ENCODE results near the gene TMEM203.

DNA sequence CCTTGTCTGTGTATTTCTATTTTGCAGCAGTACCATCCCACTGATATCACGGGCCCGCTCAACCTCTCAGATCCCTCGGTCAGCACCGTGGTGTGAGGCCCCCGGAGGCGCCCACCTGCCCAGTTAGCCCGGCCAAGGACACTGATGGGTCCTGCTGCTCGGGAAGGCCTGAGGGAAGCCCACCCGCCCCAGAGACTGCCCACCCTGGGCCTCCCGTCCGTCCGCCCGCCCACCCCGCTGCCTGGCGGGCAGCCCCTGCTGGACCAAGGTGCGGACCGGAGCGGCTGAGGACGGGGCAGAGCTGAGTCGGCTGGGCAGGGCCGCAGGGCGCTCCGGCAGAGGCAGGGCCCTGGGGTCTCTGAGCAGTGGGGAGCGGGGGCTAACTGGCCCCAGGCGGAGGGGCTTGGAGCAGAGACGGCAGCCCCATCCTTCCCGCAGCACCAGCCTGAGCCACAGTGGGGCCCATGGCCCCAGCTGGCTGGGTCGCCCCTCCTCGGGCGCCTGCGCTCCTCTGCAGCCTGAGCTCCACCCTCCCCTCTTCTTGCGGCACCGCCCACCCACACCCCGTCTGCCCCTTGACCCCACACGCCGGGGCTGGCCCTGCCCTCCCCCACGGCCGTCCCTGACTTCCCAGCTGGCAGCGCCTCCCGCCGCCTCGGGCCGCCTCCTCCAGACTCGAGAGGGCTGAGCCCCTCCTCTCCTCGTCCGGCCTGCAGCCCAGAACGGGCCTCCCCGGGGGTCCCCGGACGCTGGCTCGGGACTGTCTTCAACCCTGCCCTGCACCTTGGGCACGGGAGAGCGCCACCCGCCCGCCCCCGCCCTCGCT lies 37.5 kb downstream of the TMEM203 start:
- TF ChIP-seq CTCF (IDR thresholded peaks at IDR 0.05) = no peak
- no peak for TF ChIP-seq RFX5 (IDR thresholded peaks at IDR 0.05; ENCODE audit: low read length)
- TF ChIP-seq EP300 (IDR thresholded peaks at IDR 0.05; ENCODE audit: borderline replicate concordance in 1 of 2, low read depth in 1 of 2, low read length in 1 of 2) = no peak
- no peak for TF ChIP-seq MXI1 (IDR thresholded peaks at IDR 0.05; ENCODE audit: low read depth, low read length)
- TF ChIP-seq CHD2 (IDR thresholded peaks at IDR 0.05; ENCODE audit: low read length, partially characterized antibody) = no peak
